ENCODE data around the gene KRTAP5-9. TPM values are rescaled to one million over a fixed set of nuclear protein-coding genes. Genes with fewer than 3 reads are reported as not detected.
"Not testable (repeated sequence)": the region's sequence is repeated elsewhere in the genome, so short reads cannot be mapped to it uniquely, and the experiment has no call there.

KRTAP5-9 gene
- total and polyA plus RNA-seq, 12 donors, result not detected

GRCh38 chr11:71535825-71536224, 12.4 kb upstream of the KRTAP5-9 start:
- H3K36me3 ChIP-seq, result no peaks in the 10 kb centered on the region

DNA sequence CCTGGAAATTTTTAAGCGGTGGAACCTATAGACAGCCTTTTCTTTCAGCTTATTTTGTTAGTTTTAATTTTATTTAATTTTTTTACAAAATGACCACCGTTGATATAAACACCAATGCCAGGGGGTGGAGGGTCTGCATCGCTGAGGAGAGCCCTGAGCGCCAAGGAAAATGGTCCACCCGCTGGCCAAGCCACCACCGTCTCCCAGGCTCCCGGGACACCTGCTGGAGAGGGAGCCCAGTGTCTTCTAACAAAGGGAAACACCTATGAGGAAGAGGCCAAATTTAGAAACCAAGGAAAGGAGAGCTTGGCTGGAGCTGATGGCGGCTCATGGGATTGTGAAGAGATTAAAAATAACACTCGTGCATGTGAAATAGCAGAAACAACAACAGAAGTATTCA, 10.7 kb upstream of the KRTAP5-9 start:
- H3K9me3 ChIP-seq, result peaks cover 0 to 4% (median 0%) of the 10 kb centered on the region in 11 donors
- intact Hi-C loops (cut with DNase I), result no loop called here
- H3K27me3 ChIP-seq, result peaks cover 0 to 5% (median 0%) of the 10 kb centered on the region in 7 donors
- no peaks in the 10 kb centered on the region for H3K36me3 ChIP-seq
- H3K4me1 ChIP-seq, result no peaks in the 10 kb centered on the region
- ATAC-seq (no peak), DNase-seq (no peak)
- H3K27ac ChIP-seq, result no peak overlapping the region
- no peak overlapping the region for H3K4me3 ChIP-seq
- TF ChIP-seq, protein P1, sequence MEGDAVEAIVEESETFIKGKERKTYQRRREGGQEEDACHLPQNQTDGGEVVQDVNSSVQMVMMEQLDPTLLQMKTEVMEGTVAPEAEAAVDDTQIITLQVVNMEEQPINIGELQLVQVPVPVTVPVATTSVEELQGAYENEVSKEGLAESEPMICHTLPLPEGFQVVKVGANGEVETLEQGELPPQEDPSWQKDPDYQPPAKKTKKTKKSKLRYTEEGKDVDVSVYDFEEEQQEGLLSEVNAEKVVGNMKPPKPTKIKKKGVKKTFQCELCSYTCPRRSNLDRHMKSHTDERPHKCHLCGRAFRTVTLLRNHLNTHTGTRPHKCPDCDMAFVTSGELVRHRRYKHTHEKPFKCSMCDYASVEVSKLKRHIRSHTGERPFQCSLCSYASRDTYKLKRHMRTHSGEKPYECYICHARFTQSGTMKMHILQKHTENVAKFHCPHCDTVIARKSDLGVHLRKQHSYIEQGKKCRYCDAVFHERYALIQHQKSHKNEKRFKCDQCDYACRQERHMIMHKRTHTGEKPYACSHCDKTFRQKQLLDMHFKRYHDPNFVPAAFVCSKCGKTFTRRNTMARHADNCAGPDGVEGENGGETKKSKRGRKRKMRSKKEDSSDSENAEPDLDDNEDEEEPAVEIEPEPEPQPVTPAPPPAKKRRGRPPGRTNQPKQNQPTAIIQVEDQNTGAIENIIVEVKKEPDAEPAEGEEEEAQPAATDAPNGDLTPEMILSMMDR (IDR thresholded peaks at IDR 0.05), result no peak
- WGBS, 2 donors, result 81% methylated on average over 9 of the region's 9 CpGs

More at GRCh38 chr11:71535825-71536224, 12.4 kb upstream of the KRTAP5-9 start:
- H3K4me3 ChIP-seq, result no peak overlapping the region
- DNase-seq (no peak), ATAC-seq (no peak)
- H3K27ac ChIP-seq, result no peak overlapping the region
- TF ChIP-seq, protein P1 (IDR thresholded peaks at IDR 0.05), result no peak
- 97% methylated on average over 9 of the region's 9 CpGs for WGBS, 2 donors
- no peaks in the 10 kb centered on the region for H3K27me3 ChIP-seq
- intact Hi-C loops (cut with DNase I), result no loop called here
- H3K4me1 ChIP-seq, result no peaks in the 10 kb centered on the region
- no peaks in the 10 kb centered on the region for H3K9me3 ChIP-seq

GRCh38 chr11:71537977-71538665, 10.1 kb upstream of the KRTAP5-9 start, which contains the start of gene KRTAP5-8:
Gene KRTAP5-8 (plus strand): TSS chr11:71538025. CDS start chr11:71538056, 31 bp downstream.
- H3K4me1 ChIP-seq; H3K27me3 ChIP-seq; intact Hi-C loops (cut with DNase I); ATAC-seq; DNase-seq; H3K36me3 ChIP-seq; H3K9me3 ChIP-seq; H3K27ac ChIP-seq; H3K4me3 ChIP-seq: not testable (repeated sequence)
- 64 to 68% methylated on average over 4 of the region's 4 CpGs for WGBS, 2 donors

DNA sequence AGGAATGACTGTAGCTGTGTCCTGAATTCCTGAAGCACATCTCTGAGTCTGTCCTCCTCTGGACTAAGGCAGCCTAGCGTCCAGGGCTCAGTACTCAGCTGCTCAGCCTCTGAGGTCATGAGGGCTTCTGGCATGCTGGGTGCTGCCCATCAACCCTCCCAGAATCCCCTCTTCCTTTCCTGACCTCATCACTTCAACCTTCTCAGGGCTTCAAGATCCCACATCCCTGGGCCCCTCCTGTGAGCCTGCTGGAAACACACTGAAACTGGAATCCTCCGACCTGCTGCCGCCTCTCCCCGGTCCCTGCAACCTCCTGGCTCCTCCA, 9.6 kb upstream of the KRTAP5-9 start:
- Histone ChIP-seq H3K27me3 (peaks cover 0 to 5% (median 0%) of the 10 kb centered on the region in 7 donors), H3K36me3 (no peaks in the 10 kb centered on the region), H3K4me1 (no peaks in the 10 kb centered on the region), H3K4me3 (no peak overlapping the region), H3K27ac (no peak overlapping the region), H3K9me3 (peaks cover 0 to 4% (median 0%) of the 10 kb centered on the region in 11 donors)
- intact Hi-C loops (cut with DNase I), result no loop called here
- no peak for ATAC-seq
- DNase-seq, result no peak
- WGBS, 2 donors, result 83 to 84% methylated on average over 4 of the region's 4 CpGs
- TF ChIP-seq, protein P1 (IDR thresholded peaks at IDR 0.05), result no peak

GRCh38 chr11:71539017-71539416, 9.2 kb upstream of the KRTAP5-9 start:
- intact Hi-C loops (cut with DNase I), result no loop called here

GRCh38 chr11:71539971-71540370, 8.2 kb upstream of the KRTAP5-9 start:
- intact Hi-C loops (cut with DNase I); H3K27ac ChIP-seq; H3K4me1 ChIP-seq; H3K4me3 ChIP-seq; H3K36me3 ChIP-seq; ATAC-seq; H3K27me3 ChIP-seq; H3K9me3 ChIP-seq; DNase-seq: not testable (repeated sequence)
- 93 to 99% methylated on average over 11 of the region's 11 CpGs for WGBS, 2 donors

More at GRCh38 chr11:71539017-71539416, 9.2 kb upstream of the KRTAP5-9 start:
- Histone ChIP-seq H3K27ac (no peak overlapping the region), H3K36me3 (no peaks in the 10 kb centered on the region), H3K4me3 (no peak overlapping the region), H3K9me3 (peaks cover 0 to 4% (median 0%) of the 10 kb centered on the region in 11 donors), H3K4me1 (no peaks in the 10 kb centered on the region), H3K27me3 (peaks cover 0 to 5% (median 0%) of the 10 kb centered on the region in 7 donors)
- TF ChIP-seq, protein P1 (IDR thresholded peaks at IDR 0.05), result no peak
- 78 to 81% methylated on average over 11 of the region's 11 CpGs for WGBS, 2 donors
- no peak for ATAC-seq
- DNase-seq, result no peak

DNA sequence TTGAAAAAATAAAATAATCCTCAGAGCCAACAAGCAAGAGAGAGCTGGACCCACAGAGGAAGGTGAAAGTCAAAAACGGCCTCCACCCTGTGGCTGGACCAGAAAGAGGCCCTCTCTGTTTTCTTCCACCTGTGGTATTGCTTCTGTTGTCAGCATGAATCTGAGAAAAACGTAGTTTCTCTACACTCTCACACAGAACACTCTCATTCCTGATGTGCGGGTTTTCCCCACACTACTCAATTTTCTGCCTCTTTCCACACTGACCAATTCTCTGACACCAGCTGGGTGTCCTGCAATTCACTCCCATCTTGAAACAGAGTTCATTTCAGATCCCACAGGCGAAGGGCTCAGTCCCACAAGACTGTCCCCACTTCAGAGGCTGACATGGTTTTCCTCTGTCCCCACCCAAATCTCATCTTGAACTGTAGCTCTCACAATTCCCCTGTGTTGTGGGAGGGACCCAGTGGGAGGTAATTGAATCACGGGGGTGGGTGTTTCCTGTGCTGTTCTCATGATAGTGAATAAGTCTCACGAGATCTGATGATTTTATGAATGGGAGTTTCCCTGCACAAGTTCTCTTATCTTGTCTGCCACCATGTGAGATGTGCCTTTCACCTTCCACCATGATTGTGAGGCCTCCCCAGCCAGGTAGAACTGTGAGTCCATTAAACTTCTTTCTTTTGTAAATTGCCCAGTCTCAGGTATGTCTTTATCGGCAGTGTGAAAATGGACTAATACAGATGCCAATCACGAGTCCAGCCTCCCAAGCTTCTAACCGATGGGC, 7.5 kb upstream of the KRTAP5-9 start:
- H3K36me3 ChIP-seq; ATAC-seq; H3K27ac ChIP-seq; H3K4me1 ChIP-seq; H3K27me3 ChIP-seq; H3K4me3 ChIP-seq; H3K9me3 ChIP-seq; DNase-seq; intact Hi-C loops (cut with DNase I): not testable (repeated sequence)
- WGBS, 2 donors, result 84 to 87% methylated on average over 9 of the region's 9 CpGs

Data from heart right ventricle (tissue), 16 donors.